Iris pigment epithelial cell (primary cell): Measurements from ENCODE around the gene RARRES1.

ENCODE experiments used
- DNase-seq: peaks from one replicate; pipeline ENCODE4 v3.0.0-alpha.2; 2011; ENCODE audit warnings: low read depth

Gene RARRES1

DNA sequence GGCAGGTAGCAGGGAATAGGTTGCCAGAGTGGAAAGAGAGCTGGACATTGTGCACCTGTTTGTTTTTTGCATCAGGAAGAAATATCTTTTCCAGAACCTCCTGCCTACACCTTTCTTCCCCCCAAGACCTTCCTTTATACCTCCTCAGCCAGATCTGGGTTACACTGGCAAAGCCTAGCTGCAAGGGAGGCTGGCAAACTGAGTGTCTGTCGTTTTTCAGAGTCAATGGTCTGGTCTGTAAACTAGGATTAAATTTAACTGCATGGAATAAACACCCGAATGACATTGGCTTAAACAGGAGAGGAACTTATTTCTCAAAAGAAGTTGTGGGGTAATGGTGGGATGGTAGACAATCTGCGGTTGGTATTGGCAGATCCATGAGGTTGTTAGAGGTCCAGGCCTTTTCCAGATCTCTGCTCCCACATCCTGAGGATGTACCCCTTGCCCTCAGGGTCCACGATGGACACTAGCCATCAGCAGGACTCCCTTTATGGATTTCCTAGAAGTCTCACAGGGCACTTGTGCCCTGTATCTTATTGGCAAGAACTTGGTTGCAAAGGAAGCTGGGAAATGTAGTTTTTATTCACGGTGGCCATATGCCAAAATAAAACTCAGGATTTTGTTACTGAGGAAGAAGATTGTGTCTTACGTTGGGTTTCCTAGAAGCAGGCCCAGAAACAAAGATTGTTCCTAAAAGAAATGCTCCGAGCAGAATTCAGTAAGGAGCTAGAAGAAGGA lies 3.2 kb upstream of the RARRES1 start:
- DNase-seq: no peak

DNA sequence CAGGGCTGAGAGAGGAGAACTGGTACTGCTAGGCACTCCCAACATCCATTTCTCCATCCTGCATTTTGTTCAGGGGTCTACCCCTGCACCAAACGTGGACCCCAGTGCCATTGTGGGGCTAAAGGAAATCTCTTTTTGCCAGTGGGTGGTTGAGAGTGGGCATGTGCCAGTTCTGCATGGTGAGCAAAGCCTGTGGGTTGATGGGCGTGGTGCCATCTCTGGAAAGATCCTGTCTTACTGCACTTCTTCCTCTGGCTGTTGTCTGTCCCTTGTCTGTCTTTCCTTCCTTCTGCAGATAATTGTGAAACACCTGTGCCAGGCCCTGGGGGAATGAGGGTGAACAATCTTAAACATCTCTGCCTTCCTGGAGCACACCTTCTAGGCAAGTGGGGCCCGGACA lies 1.4 kb upstream of the RARRES1 start:
- DNase-seq: no peak

DNA sequence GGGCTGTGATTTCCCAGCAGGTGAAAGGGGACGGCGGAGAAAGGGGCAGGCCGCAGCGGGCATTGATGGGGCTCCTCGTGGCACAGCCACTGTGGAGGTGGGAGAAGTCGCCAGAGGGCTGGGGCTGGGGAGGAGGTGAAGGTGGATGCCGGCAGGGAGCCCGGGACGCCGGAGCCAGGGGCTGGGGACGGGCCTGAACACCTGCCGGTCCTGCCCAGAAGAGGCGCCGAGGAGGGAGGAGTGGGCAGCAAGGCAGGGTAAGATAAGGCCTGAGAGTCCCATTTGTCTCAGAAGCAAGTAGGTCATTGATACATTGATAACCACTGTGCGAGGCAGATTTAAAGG lies 571 bp upstream of the RARRES1 start:
- no peak for DNase-seq

DNA sequence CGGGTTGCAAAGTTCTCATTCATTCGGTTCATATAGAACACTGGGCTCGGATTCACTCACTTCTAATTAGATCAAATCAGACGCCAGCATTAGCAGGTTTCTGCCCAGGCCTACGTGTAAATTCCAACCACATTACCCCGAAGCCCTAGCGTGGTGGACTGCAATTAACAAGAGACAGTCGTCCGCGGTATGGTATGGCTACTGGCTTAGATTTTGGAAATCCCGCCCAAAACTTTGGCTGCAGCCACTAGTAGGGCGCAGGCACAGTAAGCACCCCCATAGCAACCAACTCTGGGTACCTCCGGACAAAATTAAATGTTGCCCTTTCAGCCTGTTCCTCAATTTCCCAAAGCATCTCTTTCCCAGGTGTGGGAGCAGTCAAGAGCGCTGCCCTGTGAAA lies 771 bp downstream of the RARRES1 start:
- no peak for DNase-seq

DNA sequence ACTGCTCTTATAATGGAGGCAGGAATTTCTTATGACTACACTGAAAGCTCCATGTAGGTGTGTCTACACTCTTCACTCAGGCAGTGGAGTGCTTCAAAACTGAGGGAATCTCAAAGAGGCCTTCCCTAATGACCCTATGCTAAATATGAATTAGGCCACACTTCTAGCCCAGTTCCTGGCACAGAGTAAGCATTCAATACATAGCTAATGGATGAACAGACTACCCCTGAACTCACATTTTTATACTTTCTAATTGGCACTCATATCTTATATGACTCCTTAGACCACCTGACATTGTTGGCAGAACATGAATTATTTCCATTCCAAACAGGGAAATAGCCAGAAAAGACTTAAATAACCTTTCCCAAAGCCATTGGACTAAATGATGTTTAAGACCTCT lies 3.4 kb downstream of the RARRES1 start:
- no peak for DNase-seq

DNA sequence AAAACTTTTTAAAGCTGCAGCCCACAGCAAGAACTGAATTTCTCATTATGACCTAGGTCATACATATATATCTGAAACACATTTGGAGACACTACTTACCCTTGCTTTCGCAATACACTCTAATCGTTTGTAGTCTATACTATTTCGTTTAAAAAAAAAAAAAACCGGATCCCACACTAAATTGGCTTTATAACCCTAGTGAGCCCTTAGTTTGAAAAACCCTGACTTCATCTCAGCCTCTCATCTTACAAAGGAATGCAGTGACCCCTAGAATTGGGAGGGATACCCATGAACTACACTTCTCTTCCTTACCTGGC lies 4.2 kb downstream of the RARRES1 start:
- DNase-seq: no peak

DNA sequence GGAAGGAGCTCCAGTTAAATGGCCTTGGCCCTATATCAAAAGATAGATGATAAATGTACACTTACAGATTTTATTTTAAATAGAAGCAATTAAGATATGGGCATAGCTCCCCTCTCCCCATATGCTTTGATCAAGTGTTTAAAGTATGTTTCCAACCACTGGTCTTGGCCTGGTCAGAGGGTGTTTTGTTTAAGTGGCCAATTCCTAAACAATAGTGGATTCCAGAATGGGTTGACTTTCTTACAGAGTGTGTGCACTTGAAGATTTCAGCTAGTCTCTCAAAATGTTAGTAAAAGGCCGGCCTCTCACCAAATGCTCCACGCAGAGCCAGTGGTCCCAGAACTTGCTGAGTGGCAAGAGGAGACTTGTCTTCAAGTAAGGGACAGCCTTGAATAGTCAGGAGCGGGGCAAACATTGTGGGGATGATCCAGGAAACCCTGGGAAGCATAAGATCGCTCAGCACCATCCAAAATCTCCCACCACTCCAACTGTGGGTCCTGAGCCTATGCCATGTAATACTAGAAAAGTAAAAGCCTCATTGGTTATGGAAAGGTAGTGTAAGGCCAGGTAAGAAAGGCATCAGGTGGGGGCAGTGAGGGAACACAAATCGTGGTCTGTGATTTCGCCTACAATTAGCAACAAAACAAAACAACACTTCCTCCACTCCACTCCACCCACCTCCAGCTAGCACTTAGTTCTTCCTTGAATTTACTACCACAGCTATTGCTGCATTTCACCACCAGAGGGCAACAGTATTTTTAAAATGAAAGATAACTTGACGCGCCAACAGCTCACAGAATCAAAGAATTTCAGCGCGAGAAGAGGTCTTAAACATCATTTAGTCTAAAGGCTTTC lies 4.8 kb downstream of the RARRES1 start:
- DNase-seq: peak; percentile 87

DNA sequence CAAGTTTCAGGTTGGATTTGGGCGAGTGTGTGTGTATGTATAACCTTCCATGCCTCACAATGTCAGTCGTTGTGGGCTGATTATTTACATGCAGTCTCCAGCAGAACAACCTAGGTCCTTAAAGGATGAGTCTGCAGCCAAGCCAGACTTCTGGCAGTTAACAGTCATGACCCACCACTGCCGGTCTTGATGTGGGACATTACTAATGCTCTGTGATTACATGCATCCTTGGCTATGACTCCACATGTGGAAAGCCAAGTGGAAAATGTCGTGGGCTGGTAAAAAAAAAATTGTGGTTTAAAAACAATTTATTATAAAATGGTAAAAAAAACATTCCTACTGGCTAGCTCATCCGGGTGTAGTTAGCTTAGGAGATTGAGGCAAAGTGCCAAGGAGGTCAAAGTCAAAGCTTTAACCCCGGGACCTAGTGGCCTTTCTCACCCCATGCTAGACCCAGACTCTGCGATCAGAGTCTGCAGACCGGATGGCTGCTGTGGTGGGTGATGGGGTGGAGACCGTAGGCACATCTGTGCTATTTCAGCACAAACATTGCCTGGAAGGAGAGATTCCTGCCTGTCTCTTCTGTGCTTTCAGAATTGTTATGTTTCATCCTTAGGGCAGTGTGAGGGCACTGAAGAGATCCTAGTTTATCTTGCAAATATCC lies 6.8 kb downstream of the RARRES1 start:
- peak; percentile 99 for DNase-seq

DNA sequence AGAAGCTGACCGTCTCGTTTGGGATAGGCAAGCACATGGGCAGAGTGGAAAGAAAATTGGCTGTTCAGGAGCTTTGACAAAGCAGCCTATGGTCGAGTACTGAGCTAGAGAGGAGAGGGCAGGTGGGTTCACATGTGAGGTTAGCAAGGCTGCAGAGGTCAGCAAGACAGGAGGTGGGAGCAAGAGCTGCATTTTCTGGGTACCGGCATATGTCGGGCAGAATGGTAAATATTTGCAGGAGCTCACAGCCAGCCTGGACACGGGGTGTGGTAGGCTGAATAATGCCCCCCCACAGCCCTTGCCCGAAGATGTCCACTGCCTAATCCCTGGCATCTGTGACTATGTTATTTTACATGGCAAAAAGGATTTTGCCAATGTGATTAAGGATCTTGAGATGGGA lies 8.3 kb downstream of the RARRES1 start:
- no peak for DNase-seq

DNA sequence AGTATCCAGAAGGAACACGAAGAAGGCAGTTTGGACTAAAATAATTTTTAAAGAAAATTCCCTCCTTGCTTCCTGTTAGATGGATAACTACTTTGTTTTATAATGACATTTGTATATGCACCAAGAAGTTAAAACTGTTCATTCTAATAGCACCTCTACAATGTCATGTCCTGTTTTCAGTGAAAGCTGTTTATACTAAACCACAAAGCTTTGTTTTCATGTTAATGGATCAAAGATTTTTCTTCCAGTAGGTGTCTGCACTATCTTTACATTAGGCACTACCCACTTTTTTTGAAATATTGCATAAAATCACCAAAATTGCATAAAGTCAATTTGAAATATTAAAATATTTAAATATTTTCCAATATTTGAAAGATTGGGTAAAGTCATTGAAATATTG lies 10.1 kb downstream of the RARRES1 start:
- DNase-seq: no peak

DNA sequence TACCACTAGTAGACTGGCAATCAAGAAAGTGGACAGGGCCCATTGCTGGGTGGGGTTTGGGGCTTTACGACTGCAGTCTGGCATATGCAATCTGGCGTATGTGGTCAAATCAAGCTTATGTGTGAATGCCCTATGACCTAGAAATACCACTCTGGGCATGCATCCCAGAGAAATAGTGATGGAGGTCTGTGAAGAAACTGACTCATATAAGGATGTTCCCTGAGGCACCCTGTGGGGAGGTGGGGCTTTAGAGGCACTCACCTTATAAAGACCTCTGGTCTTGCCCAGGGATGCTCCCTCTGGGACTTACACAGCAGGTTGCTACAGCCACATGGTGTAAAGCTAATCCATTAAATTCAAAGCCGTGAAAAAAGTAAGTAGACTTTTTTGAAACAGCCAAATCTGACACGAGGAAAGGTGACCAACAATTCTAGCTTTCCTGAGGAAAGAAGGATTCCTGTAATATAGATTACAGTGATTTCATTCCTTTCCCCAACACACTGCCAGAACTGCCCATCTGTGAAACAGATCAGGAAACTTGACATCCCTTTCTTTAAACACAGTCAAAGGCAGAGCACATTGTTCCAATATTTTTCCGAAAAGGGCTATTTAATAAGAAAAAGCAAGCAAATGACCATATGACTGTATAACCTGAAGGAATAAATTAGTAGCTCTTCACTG lies 13.6 kb downstream of the RARRES1 start:
- DNase-seq: peak; percentile 98

DNA sequence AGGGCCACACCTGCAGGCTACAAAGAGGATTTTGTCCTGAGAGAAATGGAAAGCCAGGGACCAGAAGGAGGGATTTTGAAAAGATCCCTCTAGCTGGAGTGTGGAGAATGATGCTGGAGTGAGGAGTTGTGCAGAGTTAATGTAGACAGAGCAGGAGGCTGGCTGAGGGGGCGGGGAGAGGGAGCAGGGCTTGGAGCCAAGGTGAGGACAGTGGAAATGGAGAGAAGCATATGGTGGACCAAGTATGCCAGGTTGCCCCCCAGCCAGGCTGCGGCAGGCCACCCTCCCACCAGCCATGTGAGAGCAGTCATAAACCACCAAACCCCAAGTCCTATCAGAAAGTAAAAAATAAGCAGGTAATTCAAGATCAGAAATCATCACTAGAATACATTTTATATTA lies 14.7 kb downstream of the RARRES1 start:
- no peak for DNase-seq

DNA sequence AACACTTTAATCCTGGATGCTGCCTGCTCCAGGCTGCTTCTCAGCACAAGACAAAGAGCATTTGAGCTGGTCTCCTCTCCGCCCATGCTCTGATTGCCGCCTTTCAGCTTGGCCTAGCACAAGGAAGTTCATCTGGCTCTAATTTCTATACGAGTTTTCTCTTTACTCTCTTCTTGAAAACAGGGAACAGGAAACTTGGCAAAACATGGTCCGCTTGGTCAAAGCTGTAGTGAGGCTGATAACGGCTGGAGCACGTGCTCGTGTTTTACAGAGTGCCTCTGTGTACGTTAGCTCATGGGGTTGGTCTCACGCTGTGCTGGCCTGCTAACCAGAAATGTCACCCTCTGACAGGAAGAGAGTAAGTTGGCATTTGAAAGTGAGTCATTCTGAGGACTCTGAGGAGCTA lies 19.2 kb downstream of the RARRES1 start:
- peak; percentile 70 for DNase-seq

DNA sequence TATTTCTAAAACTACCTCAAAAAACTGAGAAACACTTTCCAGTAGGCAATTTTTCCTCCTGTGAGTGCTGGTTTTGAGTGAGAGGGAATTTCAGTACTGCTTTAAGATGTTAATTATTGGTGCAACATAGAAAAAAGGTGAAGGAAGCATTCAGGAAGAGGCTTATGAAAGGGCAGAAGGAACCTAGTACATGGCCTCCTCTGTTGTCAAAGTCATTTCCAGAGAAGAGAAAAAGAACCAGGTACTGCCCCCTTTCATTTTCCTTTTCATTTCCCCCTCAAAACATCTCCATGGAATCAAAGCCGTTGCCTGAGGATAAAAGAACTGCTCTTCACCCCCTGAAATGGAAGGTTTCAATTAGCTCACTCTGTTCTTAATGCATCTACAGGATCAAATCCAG lies 19.8 kb downstream of the RARRES1 start:
- no peak for DNase-seq

DNA sequence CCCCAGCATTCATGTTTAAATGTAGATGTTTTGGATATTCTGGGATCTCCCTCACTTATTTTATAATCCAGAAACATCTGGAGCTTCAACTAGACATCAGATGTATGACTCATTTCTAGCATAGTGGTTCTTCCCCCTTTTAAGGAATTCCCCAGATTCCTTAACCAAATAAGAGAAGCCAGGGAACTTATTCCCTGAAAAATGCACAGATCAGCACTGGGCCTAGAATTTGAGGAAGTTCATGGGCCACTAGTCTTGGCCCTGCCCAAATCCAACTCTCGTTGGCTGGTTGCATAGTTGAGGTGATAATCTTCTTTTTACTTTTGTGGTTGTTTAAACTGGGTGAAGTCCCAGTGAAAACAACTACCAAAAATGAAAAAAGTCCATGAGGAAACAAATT lies 20.4 kb downstream of the RARRES1 start:
- DNase-seq: peak; percentile 70

DNA sequence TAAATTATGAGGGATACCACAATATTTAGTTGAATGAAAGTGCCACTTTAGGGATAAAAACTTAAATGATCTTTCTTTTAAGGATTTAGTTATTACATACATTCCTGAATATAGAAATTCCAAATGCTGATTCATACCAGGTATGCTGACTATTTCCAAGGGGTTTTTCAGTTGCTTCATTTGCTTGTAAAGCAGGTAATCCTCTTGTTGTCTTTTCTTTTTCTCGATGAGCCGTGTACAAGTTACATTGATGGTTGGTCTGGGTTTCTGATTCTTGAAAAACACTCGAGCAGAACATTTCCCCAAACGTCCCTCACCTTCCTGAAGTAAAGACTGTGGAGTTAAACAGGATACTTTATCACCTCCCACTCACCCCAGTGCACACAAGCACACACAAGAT lies 21.7 kb downstream of the RARRES1 start:
- no peak for DNase-seq

DNA sequence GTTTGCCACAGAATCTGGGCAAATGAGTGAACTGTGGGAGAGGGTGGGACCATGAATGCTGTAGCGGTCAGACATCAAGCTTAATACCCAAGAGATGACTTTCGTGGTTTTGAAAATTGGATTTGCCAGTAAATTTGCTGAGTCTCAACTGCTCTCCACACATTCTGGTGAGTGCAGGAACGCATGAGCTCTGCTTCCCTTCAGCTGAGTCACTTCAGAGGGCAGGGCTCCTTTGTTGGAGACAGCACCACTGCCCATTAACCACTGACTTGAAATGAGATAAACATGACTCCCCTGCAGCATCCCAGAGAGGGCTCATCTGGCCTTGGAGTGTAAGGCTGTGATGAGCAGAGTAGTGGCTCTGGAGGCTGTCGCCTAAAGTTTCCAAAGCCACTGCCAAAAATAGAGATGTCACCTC lies 22.6 kb downstream of the RARRES1 start:
- peak; percentile 99 for DNase-seq

DNA sequence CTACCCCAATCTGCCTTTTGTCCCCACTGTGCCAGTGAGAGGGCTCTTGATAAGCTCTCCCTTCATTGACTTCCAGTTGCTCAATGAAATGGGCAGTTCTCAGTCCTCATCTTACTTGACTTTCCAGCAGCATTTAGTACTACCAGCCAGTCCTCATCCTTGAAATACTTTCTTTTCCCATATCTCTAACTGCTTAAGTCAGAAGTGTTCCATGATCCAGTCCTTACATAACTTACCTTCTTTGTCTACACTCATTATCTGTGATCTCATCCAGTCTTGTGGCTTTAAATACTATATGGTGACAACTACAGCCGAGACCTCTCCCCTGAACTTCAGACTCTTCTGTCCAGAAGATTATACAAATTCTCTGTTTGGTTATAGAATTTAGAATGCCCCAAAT lies 28.7 kb downstream of the RARRES1 start:
- peak; percentile 48 for DNase-seq

DNA sequence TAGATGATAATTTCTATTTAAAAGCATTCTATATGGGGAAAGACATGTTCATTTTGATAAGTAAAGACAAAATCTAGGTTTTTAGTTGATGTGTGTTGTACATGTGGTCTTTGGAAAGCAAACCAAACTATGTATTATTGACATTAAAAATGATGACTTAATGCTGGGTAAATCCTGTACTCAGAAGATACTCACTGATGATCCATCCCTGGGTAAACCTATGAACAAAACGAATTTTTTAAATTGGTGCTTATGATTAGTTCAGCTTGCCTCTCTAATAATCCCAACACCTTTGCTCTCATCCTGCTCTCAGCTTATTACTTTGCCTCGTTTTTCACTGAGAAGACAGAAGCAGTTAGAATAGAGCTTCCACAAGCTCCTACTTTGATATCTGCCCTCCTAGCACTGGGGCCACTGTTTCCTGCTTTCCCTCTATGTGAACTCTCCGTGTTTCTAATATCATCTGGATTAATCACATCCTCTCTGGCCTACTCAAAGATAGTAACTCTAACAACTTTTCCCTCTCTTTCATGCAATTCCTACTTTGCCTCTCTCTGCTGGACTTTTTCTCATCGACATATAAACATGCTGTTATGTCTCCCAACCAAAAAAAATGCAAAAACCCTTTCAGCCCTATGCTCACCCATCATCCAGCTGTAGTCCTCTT lies 29.3 kb downstream of the RARRES1 start:
- DNase-seq: peak; percentile 79

DNA sequence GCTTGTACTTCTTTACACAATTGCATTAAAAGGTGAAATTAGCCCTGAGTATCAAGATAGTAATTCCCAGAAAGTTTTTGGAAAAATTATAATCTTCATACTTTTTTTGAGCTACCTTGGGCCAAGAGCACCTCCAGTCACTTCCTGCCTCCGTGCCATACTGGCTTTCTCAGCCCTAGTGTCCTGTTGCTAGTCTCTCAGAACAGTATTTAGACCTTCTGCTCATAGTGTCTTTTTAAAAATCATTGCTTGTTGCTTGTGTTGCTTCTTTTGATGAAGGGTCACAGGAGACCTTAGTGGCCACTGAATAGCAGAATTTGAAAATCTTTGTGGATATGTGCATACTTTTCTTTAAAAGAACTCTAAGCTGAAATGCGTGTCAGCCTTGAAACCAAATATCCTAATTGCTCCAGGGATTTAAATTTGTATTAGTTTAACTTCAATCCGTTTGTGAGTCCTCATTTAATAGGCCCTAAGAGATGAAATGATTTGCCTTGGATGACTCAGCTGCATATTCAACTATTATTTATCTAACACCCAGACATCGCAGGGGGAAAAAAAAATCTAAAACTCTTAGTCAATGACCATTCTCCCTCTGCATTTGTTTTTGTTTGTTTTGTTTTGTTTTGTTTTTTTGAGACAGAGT lies 30.7 kb downstream of the RARRES1 start:
- peak; percentile 60 for DNase-seq

DNA sequence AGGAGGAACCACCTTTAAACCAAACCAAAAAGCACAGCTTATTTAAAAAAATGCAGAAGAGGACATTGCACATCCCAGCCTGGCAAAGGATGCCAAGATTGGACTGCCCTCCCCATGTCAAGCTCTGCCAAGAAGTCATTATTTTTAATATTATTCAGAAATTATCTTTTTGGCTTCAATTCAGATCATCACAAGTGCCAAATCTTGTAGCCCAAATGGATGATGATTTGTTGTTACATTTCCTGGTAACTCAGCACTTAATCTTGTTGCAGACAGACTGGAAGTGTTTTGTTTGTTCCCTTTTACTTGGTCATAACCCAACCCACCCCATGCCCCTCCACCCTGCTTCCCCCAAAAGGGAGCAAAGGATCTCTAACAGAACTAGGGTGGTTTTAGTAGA lies 31.7 kb downstream of the RARRES1 start:
- DNase-seq: no peak

DNA sequence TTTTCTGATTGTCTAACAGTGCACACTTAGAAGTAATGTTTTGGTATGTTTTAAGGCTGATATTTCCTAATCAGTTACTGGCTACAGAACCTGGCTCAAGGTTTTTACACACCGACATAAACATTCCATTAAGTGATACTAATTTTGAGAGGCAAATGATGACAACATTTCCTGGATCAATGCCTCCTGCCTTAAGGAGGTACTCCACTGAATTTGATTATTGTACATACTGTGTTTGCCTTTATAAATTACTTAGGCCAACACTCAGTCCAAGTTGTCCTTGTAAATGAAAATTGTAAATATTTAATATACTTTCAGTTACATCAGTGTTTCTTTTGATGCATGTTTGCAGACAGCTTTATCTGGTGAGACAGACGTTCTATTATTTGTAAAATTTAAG lies 35.6 kb downstream of the RARRES1 start:
- peak; percentile 72 for DNase-seq
